Measurements from ENCODE around the gene EHBP1.

DNA sequence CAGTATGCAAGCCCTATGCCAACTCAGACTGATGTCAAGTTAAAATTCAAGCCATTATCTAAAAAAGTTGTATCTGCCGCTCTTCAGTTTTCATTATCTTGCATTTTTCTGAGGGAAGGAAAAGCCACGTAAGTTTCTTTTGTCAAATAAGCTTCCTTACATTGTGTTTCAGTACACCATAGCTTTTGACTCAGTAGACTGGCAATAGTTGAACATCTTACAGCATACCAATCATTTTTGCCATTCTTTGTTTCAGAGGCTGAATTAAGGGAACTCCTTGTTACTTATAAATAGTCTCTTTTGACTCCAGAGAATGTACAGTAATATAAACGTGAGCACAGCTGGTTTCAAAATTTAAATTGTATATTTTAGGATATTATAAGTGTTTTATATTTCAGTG is 120.6 kb downstream of the EHBP1 start:
- TF ChIP-seq, protein P1, sequence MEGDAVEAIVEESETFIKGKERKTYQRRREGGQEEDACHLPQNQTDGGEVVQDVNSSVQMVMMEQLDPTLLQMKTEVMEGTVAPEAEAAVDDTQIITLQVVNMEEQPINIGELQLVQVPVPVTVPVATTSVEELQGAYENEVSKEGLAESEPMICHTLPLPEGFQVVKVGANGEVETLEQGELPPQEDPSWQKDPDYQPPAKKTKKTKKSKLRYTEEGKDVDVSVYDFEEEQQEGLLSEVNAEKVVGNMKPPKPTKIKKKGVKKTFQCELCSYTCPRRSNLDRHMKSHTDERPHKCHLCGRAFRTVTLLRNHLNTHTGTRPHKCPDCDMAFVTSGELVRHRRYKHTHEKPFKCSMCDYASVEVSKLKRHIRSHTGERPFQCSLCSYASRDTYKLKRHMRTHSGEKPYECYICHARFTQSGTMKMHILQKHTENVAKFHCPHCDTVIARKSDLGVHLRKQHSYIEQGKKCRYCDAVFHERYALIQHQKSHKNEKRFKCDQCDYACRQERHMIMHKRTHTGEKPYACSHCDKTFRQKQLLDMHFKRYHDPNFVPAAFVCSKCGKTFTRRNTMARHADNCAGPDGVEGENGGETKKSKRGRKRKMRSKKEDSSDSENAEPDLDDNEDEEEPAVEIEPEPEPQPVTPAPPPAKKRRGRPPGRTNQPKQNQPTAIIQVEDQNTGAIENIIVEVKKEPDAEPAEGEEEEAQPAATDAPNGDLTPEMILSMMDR (IDR thresholded peaks at IDR 0.05) = no peak
- TF ChIP-seq POLR2A (IDR thresholded peaks at IDR 0.05) = no peak

All from uterus (tissue), 2 donors.